ENCODE measurements around the gene PCGF3. TPM values are rescaled to one million over a fixed set of nuclear protein-coding genes. Genes with fewer than 3 reads are reported as not detected.

The PCGF3 gene
- total and polyA plus RNA-seq, 9 of the 15 experiments (the other 6 are each of a cell fraction or from before 2014, with no cell fraction given) = 2.6 to 46.1 (median 20.3) TPM

- H3K4me2 ChIP-seq (ENCODE audit: insufficient read depth, low read length) = no peak overlapping the region
Observed at GRCh38 chr4:784401-785331, 79.0 kb downstream of the PCGF3 start.

More at GRCh38 chr4:784401-785331, 79.0 kb downstream of the PCGF3 start:
- ATAC-seq (no peak), DNase-seq (ENCODE audit: extremely low read depth in 1 of 4, low spot score in 3 of 4) (no peak), FAIRE-seq (no peak)
- Histone ChIP-seq H3K27me3 (ENCODE audit: control insufficient read depth in 2 of 2, insufficient read depth in 2 of 2, low read length in 2 of 2) (no peaks in the 10 kb centered on the region), H3K9me1 (ENCODE audit: control insufficient read depth, insufficient read depth, low read length) (no peaks in the 10 kb centered on the region), H3K4me1 (replicated peaks in 1 of 2; ENCODE audit: control insufficient read depth in 2 of 2, insufficient read depth in 2 of 2, low read length in 2 of 2) (peaks cover 12 to 75% of the 10 kb centered on the region in 2 experiments; a peak in 4 of 5 replicates), H3K9ac (ENCODE audit: insufficient read depth in 1 of 2, low read depth in 2 of 2, low read length in 2 of 2) (peak overlapping the region in 1 of 2 experiments; percentile 56; a peak in 2 of 4 replicates), H3K9me3 (replicated peaks; ENCODE audit: control insufficient read depth, insufficient read depth, low read depth, low read length) (no peaks in the 10 kb centered on the region), H3K36me3 (ENCODE audit: control insufficient read depth, insufficient read depth, low read length) (peaks cover 16% of the 10 kb centered on the region), H3K27ac (ENCODE audit: extremely low read depth, low read depth, low read length) (no peak overlapping the region), H3K79me2 (ENCODE audit: control insufficient read depth, insufficient read depth, low read length) (peaks cover 21% of the 10 kb centered on the region), H2AFZ (ENCODE audit: low read depth, low read length) (no peak overlapping the region), H3K4me3 (no peak overlapping the region), H4K20me1 (replicated peaks; ENCODE audit: control insufficient read depth, insufficient read depth, low read length) (no peaks in the 10 kb centered on the region)
- in situ Hi-C loops (cut with MboI) = no loop called here
- POLR2A ChIA-PET = interaction anchor here (0.6 to 1.0 kb wide), 2 partner anchors 9 to 74 kb away, joined by 3 read pairs; no protein-coding TSS in a partner anchor
- intact Hi-C loops (cut with micrococcal nuclease) = loop anchor here (5.0 kb wide), 2 partner anchors 102 to 203 kb away; partner anchors contain the start of gene IDUA
- CTCF ChIA-PET (ENCODE audit: low intra/inter-chr PET ratio) = no interaction called here
- 84% methylated on average over 39 of the region's 57 CpGs for WGBS (ENCODE audit: insufficient coverage, low coverage, missing lambda C conversion rate)
- TF ChIP-seq ZBTB33 (CRISPR knock-in tag; IDR thresholded peaks at IDR 0.05) = peak; percentile 70
- TF ChIP-seq MBD2 (IDR thresholded peaks at IDR 0.05; ENCODE audit: borderline replicate concordance, low read depth) = no peak
- peak; percentile 52 for TF ChIP-seq EGR1 (conservative IDR thresholded peaks at IDR 0.05)
- BruUV-seq (replicated peaks) = no TSS peak

All from K562 (cell line).